ENCODE measurements around the gene FAM13C.

The FAM13C gene

DNA sequence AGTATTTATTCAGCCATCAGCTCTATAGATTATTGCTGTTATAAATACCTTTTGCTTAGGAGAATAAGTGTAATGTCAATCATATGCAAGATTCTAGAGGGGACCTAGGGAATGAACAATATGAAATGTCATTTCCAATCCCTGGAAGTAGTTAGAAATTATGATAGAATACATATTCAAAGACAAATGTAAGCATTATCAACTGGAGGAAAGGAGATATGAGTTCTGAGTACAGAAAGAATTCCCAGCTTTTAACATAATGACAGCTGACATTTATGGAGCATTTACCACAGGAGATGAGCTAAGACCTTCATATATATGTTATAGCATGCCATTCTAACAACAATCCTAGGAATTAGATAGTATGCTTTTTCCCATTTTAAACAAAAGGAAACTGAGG is 86.2 kb downstream of the FAM13C start:
- TF ChIP-seq ZC3H10 (CRISPR knock-in tag; IDR thresholded peaks at IDR 0.05) (no peak), SNAI2 (CRISPR knock-in tag; IDR thresholded peaks at IDR 0.05) (no peak), ZNF70 (CRISPR knock-in tag; IDR thresholded peaks at IDR 0.05) (no peak), ARNTL (CRISPR knock-in tag; IDR thresholded peaks at IDR 0.05; ENCODE audit: borderline replicate concordance, low read depth) (no peak), ESRRG (CRISPR knock-in tag; IDR thresholded peaks at IDR 0.05) (no peak), BACH2 (CRISPR knock-in tag; IDR thresholded peaks at IDR 0.05; ENCODE audit: borderline replicate concordance) (no peak), ISL1 (CRISPR knock-in tag; IDR thresholded peaks at IDR 0.05) (no peak), CSDC2 (CRISPR knock-in tag; IDR thresholded peaks at IDR 0.05) (no peak), ZNF565 (CRISPR knock-in tag; conservative IDR thresholded peaks at IDR 0.05; ENCODE audit: low read depth) (no peak), TOX (CRISPR knock-in tag; IDR thresholded peaks at IDR 0.05; ENCODE audit: borderline replicate concordance) (no peak), RARB (CRISPR knock-in tag; IDR thresholded peaks at IDR 0.05) (no peak), ZFP30 (CRISPR knock-in tag; IDR thresholded peaks at IDR 0.05) (no peak), ZNF8 (CRISPR knock-in tag; IDR thresholded peaks at IDR 0.05) (no peak), GLIS3 (CRISPR knock-in tag; IDR thresholded peaks at IDR 0.05) (no peak), ZFP3 (CRISPR knock-in tag; IDR thresholded peaks at IDR 0.05) (no peak)
- TF ChIP-seq, protein P1, sequence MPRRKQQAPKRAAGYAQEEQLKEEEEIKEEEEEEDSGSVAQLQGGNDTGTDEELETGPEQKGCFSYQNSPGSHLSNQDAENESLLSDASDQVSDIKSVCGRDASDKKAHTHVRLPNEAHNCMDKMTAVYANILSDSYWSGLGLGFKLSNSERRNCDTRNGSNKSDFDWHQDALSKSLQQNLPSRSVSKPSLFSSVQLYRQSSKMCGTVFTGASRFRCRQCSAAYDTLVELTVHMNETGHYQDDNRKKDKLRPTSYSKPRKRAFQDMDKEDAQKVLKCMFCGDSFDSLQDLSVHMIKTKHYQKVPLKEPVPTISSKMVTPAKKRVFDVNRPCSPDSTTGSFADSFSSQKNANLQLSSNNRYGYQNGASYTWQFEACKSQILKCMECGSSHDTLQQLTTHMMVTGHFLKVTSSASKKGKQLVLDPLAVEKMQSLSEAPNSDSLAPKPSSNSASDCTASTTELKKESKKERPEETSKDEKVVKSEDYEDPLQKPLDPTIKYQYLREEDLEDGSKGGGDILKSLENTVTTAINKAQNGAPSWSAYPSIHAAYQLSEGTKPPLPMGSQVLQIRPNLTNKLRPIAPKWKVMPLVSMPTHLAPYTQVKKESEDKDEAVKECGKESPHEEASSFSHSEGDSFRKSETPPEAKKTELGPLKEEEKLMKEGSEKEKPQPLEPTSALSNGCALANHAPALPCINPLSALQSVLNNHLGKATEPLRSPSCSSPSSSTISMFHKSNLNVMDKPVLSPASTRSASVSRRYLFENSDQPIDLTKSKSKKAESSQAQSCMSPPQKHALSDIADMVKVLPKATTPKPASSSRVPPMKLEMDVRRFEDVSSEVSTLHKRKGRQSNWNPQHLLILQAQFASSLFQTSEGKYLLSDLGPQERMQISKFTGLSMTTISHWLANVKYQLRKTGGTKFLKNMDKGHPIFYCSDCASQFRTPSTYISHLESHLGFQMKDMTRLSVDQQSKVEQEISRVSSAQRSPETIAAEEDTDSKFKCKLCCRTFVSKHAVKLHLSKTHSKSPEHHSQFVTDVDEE (CRISPR knock-in tag; IDR thresholded peaks at IDR 0.05): no peak
- TF ChIP-seq, protein P2, sequence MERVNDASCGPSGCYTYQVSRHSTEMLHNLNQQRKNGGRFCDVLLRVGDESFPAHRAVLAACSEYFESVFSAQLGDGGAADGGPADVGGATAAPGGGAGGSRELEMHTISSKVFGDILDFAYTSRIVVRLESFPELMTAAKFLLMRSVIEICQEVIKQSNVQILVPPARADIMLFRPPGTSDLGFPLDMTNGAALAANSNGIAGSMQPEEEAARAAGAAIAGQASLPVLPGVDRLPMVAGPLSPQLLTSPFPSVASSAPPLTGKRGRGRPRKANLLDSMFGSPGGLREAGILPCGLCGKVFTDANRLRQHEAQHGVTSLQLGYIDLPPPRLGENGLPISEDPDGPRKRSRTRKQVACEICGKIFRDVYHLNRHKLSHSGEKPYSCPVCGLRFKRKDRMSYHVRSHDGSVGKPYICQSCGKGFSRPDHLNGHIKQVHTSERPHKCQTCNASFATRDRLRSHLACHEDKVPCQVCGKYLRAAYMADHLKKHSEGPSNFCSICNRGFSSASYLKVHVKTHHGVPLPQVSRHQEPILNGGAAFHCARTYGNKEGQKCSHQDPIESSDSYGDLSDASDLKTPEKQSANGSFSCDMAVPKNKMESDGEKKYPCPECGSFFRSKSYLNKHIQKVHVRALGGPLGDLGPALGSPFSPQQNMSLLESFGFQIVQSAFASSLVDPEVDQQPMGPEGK (CRISPR knock-in tag; IDR thresholded peaks at IDR 0.05; ENCODE audit: borderline replicate concordance): no peak
- no peak for ATAC-seq

DNA sequence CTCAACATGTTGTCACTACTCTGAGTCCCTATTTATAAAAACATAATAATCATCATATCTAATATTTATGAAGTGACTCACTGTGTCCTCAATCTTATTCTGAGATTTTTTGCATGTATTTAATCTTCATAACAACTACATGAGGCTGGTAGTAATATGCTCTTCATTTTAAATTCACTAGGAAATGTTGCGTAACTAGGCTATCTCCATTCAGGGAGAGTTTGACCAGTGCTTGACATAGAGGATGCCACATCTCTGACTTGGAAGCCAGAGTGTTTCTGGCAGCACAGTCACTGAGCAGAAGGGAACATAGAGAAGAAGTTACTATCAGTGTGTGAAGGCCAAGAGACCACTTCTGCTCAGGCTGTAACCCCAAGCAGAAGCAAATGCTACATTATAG is 88.9 kb downstream of the FAM13C start:
- ATAC-seq: no peak
- no peak for TF ChIP-seq OSR1 (CRISPR knock-in tag; IDR thresholded peaks at IDR 0.05)

DNA sequence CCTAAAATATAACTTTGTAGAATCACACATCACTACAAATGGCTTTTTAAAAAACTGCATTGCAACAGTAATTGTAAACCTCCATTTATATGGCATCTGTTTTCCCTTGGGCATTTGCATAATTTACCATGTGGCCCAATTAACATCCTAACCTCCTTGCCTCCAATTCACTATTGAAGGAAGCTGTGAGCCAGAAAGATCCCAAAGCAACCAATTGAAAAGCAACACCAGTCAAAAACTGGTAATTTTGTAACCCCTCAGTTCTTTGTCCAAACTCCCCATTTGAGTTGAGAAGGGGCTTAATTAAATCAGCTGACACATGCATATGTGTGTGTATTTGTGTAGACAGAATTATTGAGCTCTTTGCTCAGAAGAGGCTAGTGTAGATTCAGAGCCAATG is 90.3 kb downstream of the FAM13C start:
- TF ChIP-seq, protein P2 (CRISPR knock-in tag; IDR thresholded peaks at IDR 0.05; ENCODE audit: borderline replicate concordance): no peak
- TF ChIP-seq, protein P3, sequence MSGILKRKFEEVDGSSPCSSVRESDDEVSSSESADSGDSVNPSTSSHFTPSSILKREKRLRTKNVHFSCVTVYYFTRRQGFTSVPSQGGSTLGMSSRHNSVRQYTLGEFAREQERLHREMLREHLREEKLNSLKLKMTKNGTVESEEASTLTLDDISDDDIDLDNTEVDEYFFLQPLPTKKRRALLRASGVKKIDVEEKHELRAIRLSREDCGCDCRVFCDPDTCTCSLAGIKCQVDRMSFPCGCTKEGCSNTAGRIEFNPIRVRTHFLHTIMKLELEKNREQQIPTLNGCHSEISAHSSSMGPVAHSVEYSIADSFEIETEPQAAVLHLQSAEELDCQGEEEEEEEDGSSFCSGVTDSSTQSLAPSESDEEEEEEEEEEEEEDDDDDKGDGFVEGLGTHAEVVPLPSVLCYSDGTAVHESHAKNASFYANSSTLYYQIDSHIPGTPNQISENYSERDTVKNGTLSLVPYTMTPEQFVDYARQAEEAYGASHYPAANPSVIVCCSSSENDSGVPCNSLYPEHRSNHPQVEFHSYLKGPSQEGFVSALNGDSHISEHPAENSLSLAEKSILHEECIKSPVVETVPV (CRISPR knock-in tag; IDR thresholded peaks at IDR 0.05): no peak
- ATAC-seq: no peak

DNA sequence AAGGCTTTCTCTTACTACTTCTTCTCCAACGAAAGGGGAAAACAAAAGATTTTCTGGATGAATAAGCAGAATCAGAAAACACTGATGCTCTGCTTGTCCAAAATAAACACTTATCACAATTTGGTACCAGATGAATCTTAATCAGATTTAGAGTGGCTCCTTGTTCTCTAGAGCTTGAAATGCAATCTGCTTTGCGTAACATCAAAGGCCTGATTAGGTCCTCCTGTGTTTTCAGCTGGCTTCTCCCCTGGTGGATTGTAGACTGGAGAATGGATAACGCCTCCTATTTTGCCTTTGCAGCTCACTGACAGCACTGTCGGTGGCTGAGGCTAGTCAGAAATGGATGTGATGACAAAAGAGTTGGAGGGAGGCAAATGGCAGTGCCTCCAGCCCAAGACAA is 91.2 kb downstream of the FAM13C start:
- no peak for ATAC-seq

More for the DNA sequence above, 91.2 kb downstream of the FAM13C start:
- peak; percentile 30; the same call in 1 of the 2 replicates for TF ChIP-seq ZNF70 (CRISPR knock-in tag; IDR thresholded peaks at IDR 0.05)
- TF ChIP-seq TCF4 (CRISPR knock-in tag; IDR thresholded peaks at IDR 0.05; ENCODE audit: borderline replicate concordance): peak; percentile 77; the same call in 1 of the 2 replicates
- TF ChIP-seq ZC3H10 (CRISPR knock-in tag; IDR thresholded peaks at IDR 0.05): no peak
- TF ChIP-seq CSDC2 (CRISPR knock-in tag; IDR thresholded peaks at IDR 0.05): no peak
- TF ChIP-seq, protein P1 (CRISPR knock-in tag; IDR thresholded peaks at IDR 0.05): peak; percentile 56; the same call in 1 of the 2 replicates
- TF ChIP-seq ZFP3 (CRISPR knock-in tag; IDR thresholded peaks at IDR 0.05): no peak
